Activated CD4-positive, alpha-beta T cell treated with anti-CD3 and anti-CD28 coated beads, Interleukin-10, Interleukin-2, amounts not matched to agents 100 ng/mL and 50 ng/mL, durations not matched to agents 16 hours and 8 hours (primary cell): ENCODE data around the gene NF2.
"Not testable (repeated sequence)": the region's sequence is repeated elsewhere in the genome, so short reads cannot be mapped to it uniquely, and the experiment has no call there.

ENCODE experiments used
- DNase-seq: peaks from one replicate; pipeline ENCODE4 v3.0.0-alpha.2; 2020

The NF2 gene

DNA sequence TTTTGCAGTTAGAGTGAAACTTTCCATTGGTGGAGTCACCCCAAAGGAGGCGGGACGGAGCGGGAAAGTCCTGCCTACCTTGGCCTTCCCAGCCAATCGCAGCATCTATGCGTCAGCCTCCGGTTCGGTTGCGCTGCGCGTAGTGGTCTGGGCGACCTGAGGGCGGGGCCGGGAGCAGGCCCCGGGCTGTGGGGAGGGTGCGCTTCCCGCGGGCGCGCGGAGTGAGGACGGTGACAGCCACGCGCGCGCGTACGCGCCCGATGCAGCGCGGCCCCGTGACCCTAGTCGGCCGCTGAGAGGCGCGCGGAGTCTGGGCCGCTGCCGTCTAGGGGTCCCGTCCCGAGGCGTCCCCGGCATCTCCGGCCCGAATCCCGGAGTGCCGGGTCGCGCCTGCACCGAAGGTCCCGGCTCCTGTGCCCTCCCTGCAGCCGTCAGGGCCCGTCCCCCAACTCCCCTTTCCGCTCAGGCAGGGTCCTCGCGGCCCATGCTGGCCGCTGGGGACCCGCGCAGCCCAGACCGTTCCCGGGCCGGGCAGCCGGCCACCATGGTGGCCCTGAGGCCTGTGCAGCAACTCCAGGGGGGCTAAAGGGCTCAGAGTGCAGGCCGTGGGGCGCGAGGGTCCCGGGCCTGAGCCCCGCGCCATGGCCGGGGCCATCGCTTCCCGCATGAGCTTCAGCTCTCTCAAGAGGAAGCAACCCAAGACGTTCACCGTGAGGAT lies at the start of gene NF2:
Gene NF2 (plus strand): TSS at position 276 of the 718 bp plus-strand sequence. CDS start 366 bp downstream, at position 642.
- peak; percentile 100 for DNase-seq

DNA sequence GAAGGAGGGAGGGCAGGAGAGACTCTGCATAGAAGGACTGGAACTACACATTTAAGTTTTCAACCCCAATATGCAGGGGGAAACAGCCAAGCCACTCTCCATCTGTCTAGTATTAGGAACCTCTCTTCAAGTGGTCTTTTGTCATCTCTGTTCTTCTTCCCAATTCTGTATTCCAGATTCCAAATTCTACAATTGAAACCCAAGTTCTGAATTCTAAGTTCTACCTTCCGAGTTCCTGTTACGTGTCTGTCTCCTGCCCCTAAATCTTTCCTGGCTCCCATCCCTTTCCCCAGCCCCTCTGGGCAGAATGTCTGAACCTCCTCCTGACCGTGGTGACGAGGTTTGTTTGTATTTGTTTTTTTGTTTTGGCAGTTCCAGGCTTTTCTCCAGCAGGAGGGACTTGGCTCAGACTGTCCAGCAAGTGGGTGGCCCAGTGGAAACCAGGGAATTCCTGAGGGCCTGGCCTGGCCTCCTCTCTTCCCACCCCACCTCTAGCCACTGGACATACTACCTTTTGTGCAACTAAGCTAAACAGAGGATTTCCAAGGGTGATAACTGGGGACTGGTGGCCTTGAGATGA lies 48.3 kb upstream of the NF2 start:
- DNase-seq, result no peak

DNA sequence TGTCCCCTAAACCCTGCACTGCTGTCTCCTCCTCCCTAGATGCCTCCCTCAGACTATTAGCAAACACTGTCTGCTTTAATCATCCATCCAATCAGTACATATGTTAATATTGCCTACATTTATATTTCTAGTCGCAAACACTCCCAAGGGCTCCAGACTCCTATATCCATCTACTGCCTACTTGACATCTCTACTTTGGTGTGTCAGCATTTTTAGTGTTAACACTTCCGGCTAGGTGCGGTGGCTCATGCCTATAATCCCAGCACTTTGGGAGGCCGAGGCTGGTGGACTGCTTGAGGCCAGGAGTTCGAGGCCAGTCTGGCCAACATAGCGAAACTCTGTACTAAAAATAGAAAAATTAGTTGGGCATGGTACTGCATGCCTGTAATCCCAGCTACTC lies 44.4 kb upstream of the NF2 start:
- no peak for DNase-seq

DNA sequence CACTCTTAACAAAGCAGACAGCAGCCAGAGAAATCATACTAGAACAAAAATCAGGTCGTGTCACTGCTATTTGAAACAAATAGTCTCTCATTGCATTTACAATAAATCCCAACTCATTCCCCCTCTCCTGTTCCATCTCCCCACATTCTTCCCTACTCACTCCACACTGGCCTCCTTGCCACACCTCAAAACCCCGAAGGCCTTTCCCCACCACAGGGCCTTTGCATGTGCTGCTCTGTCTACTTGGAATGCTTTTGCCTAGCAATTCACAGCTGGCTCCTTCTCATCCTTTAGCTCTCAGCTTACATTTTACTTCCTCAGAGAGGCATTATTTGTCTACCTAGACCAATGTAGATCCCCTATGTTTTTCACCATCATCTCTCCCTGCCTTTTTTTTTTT lies 43.6 kb upstream of the NF2 start:
- DNase-seq, result no peak

DNA sequence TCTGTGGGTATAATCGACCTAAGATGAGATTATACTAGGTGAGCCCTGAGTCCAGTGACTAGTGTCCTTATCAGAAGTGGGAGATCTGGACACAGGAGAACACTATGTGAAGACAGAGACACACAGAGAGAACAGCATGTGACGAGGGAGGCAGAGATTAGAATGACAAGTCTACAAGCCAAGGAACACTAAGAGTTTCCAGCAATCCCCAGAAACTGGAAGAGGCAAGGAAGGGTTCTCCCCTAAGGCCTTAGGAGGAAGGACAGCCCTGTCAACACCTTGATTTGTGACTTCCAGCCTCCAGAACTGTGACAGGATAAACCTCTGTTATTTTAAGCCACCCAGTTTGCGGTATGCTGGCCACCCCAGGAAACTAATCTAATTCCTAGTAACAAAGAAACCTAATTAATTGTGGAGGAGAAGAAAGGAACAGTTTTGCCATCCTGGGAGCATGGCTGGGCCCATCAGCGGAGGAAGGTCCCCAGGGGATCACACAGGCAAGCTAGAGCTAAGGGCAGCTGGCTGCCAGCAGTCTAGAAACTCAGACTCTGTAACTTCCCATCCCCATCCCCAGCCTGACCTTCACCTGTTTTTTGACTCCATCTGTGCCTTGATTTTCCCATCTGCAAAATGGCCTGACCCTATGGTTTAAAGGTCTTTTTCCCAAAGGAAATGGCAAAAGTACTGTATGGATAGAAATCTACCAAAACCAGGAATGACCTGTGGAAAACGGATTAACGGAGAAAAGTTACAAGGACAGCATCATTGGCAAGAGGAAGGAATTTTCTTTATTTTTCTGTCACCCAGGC lies 39.6 kb upstream of the NF2 start:
- no peak for DNase-seq

DNA sequence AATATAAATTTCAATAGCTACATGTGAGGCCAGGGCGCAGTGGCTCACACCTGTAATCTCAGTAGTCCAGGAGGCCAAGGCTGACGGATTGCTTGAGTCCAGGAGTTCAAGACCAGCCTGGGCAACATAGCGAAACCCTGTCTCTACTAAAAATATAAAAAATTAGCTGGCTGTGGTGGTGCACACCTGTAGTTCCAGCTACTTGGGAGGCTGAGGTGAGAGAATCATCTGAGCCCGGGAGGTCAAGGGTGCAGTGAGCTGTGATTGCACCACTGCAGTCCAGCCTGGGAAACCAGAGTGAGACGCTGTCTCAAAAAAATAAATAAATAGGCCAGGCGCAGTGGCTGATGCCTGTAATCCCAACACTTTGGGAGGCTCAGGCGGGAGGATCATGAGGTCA lies 36.9 kb upstream of the NF2 start:
- not testable (repeated sequence) for DNase-seq

DNA sequence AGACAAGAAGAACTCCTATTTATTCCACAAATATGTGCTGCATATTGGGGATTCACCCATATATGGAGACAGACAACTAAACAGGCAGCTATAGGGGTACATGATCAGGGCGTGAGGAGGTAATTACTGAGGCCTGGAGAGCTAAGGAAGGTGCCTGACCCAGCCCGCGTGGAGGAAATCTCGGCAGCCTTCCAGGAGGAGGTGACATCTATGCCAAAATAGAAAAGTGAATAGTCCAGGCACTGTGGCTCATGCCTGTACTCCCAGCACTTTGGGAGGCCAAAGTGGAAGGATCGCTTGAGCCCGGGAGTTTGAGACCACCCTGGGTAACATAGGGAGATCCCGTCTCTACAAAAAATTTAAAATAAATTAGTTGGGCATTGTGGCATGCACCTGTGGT lies 36.1 kb upstream of the NF2 start:
- no peak for DNase-seq

DNA sequence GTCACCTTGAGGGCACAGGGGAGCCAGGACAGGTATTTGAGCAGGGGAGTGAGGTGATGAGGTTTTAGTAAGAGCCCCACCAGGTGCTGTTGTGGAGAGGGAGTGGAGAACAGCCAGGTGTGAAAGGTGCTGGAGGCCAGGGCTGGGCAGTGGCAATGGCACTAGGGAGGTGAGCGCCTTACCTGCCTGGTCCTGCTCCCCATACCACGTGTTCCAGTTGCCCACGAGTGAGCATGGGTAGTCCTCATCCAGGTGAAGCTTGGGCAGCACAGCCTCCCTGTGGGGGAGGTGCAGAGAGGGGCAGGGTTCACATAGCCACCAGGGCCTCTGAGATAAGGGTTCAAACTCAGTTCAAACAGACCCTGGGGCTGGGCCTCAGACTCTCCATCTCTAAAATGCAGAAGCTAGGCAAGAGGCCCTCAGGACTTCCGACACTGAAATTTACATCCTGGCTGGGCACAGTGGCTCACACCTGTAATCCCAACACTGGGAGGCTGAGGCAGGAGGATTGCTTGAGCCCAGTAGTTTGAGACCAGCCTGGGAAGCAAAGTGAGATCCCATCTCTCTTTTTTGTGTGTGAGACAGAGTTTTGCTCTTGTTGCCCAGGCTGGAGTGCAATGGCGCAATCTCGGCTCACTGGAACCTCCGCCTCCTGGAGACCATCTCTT lies 34.3 kb upstream of the NF2 start:
- DNase-seq, result no peak

DNA sequence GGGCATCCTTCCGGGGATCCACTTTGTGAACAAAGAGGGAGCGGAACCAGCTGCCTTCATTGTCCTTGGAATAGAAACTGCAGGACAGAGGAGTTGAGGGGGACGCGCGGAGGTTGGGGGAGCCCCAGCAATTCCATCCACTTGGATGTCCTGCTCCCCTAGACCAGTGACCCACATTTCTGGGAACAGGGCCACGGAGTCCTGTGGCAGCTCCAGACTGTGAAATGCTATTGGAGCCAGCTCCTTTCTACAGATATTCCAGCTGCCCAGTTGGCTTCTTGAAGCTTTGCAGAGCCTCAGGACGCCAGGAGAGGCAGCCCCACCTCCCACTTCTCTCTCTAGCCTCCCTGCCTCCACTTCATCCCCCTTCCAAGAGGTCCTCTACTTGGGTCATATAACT lies 33.0 kb upstream of the NF2 start:
- DNase-seq, result no peak

DNA sequence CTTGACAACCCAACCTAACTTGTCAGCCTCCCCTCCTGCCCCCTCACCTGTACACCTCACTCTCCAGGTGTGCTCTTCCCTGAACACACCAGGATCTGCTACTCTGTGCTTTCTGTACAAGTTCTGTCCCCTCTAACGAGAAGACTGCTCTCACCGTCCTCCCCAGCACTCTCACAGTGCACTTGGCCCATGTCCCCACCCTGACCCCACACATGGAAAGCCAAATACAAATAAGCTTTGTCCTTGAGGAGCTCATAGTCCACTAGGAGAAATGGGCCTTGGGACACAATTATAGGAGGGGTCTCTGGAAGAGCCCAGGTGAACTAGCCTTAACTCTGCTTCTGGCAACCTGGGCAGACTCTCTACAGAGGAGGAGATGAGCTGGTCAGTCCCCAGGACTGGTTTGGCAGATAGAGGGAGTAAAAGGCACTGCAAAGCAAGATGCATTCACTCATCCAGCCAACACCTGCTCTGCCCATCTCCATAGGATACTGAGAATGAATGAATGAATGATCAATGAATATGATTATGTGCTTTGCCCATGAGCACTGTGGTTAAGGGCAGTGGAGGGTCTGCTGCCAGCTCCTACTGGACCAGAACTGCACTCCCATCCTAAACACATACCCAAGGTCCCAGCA lies 32.4 kb upstream of the NF2 start:
- no peak for DNase-seq

DNA sequence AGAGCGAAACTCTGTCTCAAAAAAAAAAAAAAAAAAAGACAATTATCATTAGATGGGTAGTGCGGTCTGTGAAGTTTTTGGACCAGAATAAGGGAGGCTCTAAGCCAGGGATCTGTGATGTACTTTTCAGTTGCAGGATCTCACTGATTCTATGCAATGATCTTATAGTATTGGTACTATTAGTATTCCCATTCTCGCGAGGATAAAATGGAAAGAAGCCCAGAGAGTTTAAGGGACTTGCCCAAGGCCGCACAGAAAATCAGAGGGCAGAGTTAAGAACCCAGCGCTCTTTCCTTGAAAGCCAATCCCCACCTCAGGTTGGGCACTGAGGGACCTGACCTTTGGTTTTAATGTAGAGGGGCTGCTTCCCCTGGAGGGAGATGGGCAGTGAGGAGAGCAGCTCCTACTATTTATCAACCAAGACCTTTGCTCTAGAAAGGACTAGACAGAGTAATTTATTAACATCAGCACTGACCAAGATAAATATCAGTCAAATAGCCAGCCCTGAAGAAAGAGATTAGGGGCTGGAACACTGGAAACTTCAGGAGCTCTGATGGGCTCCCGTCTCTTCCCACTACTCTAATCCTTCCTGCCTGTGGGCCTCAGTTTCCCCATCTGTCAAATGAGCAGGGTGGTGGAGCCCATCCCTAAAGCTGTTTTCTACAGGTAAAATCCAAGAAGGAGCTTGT lies 28.5 kb upstream of the NF2 start:
- DNase-seq, result no peak

DNA sequence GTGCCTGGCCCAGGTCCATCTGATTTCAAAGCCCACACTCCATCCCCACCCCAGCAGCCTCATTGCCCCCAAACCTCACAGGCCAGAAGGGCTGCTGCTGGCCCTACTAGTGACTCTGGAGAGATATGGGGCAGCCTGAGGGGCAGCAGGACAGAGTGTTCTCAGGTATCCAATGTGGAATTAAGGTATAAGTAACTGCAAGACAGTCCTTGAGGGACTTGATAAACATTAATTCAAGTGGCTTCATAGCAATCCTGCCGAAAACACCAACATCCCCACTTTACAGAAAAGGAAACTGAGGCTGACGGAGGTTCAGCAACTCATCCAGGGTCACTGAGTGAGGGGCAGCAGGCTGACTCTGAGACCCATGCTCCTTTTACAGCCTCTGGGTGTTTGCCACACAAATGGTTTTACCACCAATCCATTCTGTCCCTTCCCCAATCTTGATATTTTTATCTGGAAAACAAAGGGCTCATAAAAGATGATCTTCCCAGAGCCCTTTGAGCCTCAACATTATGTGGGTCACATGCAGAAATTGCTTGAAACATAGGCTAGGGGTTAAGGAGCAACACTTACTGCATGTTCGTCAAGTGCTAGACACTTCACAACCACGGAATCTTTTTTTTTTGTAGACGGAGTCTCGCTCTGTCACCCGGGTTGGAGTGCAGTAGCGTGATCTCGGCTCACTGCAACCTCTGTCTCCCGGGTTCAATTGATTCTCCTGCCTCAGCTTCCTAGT lies 24.8 kb upstream of the NF2 start:
- no peak for DNase-seq

DNA sequence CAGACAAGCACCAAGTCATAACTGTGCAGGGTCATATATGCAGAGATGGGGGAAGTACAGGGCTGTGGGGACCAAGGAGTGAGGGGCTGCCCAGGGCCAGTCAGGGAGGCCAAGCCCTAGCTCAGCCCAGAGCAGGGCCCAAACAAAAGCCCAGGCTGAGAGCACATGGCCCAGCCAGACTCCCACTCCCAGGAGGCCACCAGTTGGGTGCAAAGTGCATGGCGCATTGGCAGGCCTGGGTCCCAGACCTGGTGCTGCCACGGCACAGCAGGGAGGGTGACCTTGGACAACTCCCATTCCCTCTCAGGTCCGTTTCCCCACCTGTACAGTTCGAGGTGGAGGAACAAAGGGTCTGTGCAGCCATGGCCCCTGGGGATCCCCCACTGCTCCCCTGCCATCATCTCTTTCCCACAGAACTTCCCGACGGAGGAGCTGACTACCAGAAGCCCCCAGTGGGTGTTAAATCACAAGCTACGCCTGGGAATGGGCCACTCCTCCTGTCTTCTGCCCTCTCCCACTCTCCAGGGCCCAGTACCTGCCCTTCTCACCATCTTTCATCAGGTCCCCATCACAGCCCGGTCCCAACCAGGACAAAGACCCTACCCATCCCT lies 23.1 kb upstream of the NF2 start:
- DNase-seq, result peak; percentile 7

DNA sequence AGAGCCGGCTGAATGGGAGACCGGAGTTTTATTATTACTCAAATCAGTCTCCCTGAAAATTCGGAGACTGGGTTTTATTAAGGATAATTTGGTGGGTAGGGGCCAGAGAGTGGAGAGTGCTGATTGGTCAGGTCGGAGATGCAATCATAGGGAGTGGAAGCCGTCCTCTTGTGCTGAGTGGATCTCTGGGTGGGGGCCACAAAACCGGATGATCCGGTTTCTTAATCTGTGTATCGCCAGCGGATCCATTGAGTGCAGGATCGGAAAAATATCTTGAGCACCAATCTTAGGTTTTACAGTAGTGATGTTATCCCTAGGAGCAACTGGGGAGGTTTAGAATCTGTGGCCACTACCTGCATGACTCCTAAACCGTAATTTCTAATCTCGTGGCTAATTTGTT lies 21.6 kb upstream of the NF2 start:
- no peak for DNase-seq

DNA sequence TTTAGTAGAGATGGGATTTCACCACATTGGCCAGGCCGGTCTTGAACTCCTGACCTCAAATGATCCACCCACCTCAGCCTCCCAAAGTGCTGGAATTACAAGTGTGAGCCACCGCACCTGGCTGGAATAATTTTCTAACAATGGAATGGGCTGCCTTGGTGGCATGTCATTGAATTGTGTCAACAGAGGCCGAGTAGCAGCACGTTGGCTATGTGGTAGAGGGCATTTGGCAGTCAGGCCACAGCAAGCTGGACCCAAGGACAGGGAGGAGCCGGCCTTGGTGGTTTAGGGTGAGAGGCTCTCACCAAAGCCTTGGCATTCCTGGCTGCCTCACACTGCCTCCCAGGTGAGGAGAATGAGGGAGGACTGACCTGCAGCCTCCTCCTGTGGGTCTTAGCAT lies 18.5 kb upstream of the NF2 start:
- DNase-seq, result no peak

DNA sequence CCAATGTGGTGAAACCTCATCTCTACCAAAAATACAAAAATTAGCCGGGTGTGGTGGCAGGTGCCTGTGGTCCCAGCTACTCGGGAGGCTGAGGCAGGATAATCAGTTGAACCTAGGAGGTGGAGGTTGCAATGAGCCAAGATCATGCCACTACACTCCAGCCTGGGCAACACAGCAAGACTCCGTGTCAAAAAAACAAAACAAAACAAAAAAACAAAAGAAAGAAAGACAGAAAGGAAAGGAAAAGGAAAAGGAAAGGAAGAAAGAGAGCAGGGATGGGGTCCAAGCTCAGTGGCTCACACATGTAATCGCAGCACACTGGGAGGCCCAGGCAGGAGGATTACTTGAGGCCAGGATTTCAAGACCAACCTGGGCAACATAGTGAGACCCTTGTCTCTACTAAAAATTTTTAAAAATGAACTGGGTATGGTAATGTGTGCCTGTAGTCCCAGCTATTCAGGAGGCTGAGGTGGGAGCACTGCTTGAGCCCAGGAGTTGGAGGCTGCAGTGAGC lies 17.2 kb upstream of the NF2 start:
- not testable (repeated sequence) for DNase-seq

DNA sequence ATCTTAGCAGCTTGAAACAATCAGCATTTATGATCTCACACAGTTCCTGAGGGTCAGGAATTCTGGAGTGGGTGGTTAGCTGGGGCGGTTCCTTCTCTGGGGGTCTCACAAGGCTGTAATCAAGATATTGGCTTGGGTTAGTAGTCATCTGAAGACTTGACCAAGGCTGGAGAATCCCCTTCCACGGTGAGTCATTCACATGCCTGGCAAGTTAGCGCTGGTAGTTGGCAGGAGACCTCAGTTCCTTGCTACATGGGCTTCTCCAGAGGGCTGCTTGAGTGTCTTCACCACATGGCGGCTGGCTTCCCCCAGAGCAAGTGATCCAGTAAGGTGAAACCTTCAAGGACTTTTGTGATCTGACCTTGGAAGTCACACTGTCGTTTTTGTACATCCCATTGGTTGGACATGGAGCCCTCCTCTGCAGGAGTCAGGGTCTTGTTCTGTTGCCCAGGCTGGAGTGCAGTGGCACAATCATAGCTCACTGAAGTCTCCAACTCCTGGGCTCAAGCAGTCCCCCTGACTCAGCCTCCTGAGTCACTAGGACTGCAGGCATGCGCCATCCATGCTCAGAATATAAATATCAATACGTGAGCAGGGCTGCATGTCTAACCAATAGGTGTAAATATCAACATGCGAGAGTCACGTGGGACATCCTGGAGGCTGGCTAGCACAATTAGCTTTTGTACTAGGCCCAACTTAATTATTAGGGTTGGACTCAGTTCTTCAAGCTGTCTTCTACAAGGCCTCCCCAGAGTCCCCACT lies 15.3 kb upstream of the NF2 start:
- no peak for DNase-seq

DNA sequence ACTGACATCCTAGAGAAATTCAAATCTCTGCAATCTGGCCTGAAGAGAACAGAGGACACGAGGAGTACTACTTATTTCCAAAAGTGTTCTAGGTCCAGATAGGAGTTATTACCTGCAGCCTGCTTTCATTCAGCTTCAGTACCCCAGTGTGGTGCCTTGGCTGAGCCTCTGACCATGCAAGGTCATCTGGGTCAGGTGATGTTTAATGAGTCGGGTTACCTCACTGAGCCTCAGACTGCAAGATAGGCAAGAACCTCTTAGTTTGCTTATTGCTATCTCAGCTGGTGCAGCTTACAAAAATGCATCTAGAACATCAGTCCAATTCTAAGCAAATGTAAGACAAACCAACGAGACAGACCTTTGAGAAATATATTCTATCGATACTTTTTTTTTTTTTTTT lies 9.5 kb upstream of the NF2 start:
- no peak for DNase-seq

DNA sequence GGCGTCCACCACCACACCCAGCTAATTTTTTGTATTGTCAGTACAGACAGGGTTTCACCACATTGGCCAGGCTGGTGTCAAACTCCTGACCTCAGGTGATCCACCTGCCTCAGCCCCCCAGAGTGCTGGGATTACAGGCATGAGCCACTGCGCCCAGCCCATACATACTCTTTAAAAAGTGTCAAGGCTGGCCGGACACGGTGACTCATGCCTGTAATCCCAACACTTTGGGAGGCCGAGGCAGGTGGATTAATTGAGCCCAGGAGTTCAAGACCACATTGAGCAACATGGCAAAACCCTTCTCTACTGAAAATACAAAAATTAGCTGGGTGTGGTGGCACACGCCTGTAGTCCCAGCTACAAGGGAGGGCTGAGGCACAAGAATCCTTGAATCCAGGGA lies 9.0 kb upstream of the NF2 start:
- DNase-seq, result not testable (repeated sequence)

DNA sequence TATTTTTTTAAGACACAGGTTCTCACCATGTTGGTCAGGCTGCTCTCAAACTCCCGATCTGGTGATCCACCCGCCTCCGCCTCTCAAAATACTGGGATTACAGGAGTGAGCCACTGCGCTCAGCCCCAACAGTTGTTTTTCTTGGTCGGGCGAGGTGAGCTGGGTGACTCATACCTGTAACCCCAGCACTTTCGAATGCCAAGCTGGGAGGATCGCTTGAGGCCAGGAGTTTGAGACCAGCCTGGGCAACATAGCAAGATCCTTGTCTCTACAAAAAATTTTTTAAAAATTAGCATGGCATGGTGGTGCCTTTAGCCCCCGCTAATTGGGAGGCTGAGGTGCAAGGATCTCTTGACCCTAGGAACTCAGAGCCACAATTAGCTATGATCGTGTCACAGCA lies 7.0 kb upstream of the NF2 start:
- DNase-seq, result peak; percentile 29
